CD4-positive, alpha-beta memory T cell (primary cell): Measurements from ENCODE around the gene IGFALS. TPM values are rescaled to one million over a fixed set of nuclear protein-coding genes. Genes with fewer than 3 reads are reported as not detected.
A peak's percentile ranks its signal among the peaks of the same experiment; 100 is the strongest.

ENCODE experiments used
- CTCF ChIA-PET: fragments of 350-600 bp; sonication (Branson Sonifier 250); formaldehyde crosslinking; loops from one replicate; lab custom pipeline; 2021; ENCODE audit warnings: inconsistent platforms; ENCODE audit not compliant: partially characterized antibody; lab: Charles Lee
- POLR2A ChIA-PET: fragments of 350-600 bp; sonication (Branson Sonifier 250); formaldehyde crosslinking; loops from one replicate; lab custom pipeline; 2021; ENCODE audit not compliant: partially characterized antibody; lab: Charles Lee
- DNase-seq, 5 donors: peaks; one replicate each; pipeline versions ENCODE4 v3.0.0 to v3.0.0-alpha.2; 2020 to 2022; ENCODE audit warnings: mixed read lengths in 1 of 5
- H3K27ac ChIP-seq: one replicate; pipeline ENCODE4 v1.7.0; 2013; ENCODE audit warnings: low read depth, low read length
- H3K27me3 ChIP-seq: 2 replicates; pipeline ENCODE4 v1.7.0; 2013; ENCODE audit warnings: mild to moderate bottlenecking, low read length, moderate library complexity; ENCODE audit not compliant: insufficient read depth
- H3K36me3 ChIP-seq: 2 replicates; pipeline ENCODE4 v1.7.0; 2013; ENCODE audit warnings: mild to moderate bottlenecking, low read length, moderate library complexity; ENCODE audit not compliant: insufficient read depth
- H3K4me1 ChIP-seq: 2 replicates; pipeline ENCODE4 v1.7.0; 2013; ENCODE audit warnings: mild to moderate bottlenecking, low read length, moderate library complexity; ENCODE audit not compliant: insufficient read depth
- H3K4me3 ChIP-seq, 2 donors: one replicate each; pipeline ENCODE4 v1.7.0; 2013; ENCODE audit warnings: low read length in 2 of 2, mild to moderate bottlenecking in 1 of 2
- H3K9me3 ChIP-seq, 2 donors: one replicate each; pipeline ENCODE4 v1.7.0; 2013; ENCODE audit warnings: low read length in 2 of 2, control low read depth in 1 of 2; ENCODE audit not compliant: control insufficient read depth in 1 of 2
- H3K27ac Mint-ChIP-seq, 7 donors: one replicate each; pipeline ENCODE4 v1.8.0; 2020 to 2021; ENCODE audit warnings: mixed read lengths in 7 of 7, mild to moderate bottlenecking in 6 of 7, inconsistent platforms in 3 of 7, moderate library complexity in 3 of 7
- H3K27me3 Mint-ChIP-seq, 2 donors: one replicate each; pipeline ENCODE4 v1.8.0; 2020 to 2021; ENCODE audit warnings: mixed read lengths in 2 of 2
- H3K36me3 Mint-ChIP-seq, 2 donors: one replicate each; pipeline ENCODE4 v1.8.0; 2020 to 2021; ENCODE audit warnings: mixed read lengths in 2 of 2, inconsistent platforms in 1 of 2, mild to moderate bottlenecking in 1 of 2
- H3K4me1 Mint-ChIP-seq, 4 donors: one replicate each; pipeline ENCODE4 v1.8.0; 2020 to 2021; ENCODE audit warnings: mixed read lengths in 4 of 4, mild to moderate bottlenecking in 1 of 4
- H3K4me3 Mint-ChIP-seq, 8 donors: one replicate each; pipeline ENCODE4 v1.8.0; 2020 to 2021; ENCODE audit warnings: mixed read lengths in 8 of 8, mild to moderate bottlenecking in 7 of 8, moderate library complexity in 6 of 8, inconsistent platforms in 3 of 8
- H3K9me3 Mint-ChIP-seq, 8 donors: one replicate each; pipeline ENCODE4 v1.8.0; 2020 to 2021; ENCODE audit warnings: mixed read lengths in 8 of 8, mild to moderate bottlenecking in 5 of 8, inconsistent platforms in 3 of 8, moderate library complexity in 1 of 8
- intact Hi-C: fragments of 100-400 bp; cut with micrococcal nuclease; formaldehyde crosslinking; loops from one replicate; pipeline ENCODE4 v1.15.1; 2023
- polyA plus RNA-seq, 2 donors: library from polyadenylated mRNA; unstranded; fragments of 300-500 nt; fragmentation: Illumina TruSeq; gene quantifications; one replicate each; pipeline ENCODE4 v1.2.3, GENCODE V29; 2021
- total RNA-seq, 2 experiments: library from RNA; stranded (reverse); gene quantifications; one replicate each; pipeline ENCODE4 v1.2.3, GENCODE V29; 2021

Gene IGFALS
- total and polyA plus RNA-seq, 4 experiments from 2014 or later = 0.29 to 0.36 TPM; not detected in 2

DNA sequence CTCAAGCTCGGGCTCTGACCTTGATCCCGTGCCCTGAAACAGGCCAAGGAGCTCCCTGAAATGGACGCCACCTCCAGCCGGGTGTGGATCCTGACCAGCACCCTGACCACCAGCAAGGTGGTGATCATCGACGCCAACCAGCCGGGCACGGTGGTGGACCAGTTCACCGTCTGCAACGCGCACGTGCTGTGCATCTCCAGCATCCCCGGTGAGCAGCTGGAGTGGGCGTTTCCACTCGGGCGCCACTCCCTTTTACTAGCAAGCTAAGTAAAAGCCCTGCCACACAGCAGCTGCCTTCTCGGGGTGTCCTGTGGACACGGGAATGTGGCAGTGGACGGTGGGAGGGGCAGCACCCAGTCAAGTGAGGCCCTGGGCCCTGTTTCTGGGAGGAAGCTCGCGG lies 28.5 kb downstream of the IGFALS start:
- H3K4me3 Mint-ChIP-seq = no peak overlapping the region
- Histone ChIP-seq H3K9me3 (no peaks in the 10 kb centered on the region), H3K27me3 (no peaks in the 10 kb centered on the region), H3K4me1 (no peaks in the 10 kb centered on the region), H3K27ac (no peak overlapping the region), H3K36me3 (peaks cover 24% of the 10 kb centered on the region), H3K4me3 (no peak overlapping the region)
- intact Hi-C loops = no loop called here
- CTCF ChIA-PET = interaction anchor here (0.9 to 1.4 kb wide), 3 partner anchors 10 to 41 kb away, joined by 3 read pairs; partner anchors contain the start of genes NUBP2 and SPSB3
- H3K27ac Mint-ChIP-seq = no peak overlapping the region
- no peaks in the 10 kb centered on the region for H3K9me3 Mint-ChIP-seq
- H3K27me3 Mint-ChIP-seq = no peaks in the 10 kb centered on the region
- H3K4me1 Mint-ChIP-seq = peaks cover 0 to 3% (median under 1%) of the 10 kb centered on the region in 4 donors
- POLR2A ChIA-PET = interaction anchor here (11.4 kb wide), 1 partner anchor 15 kb away, joined by 185 read pairs; the partner anchor contains the start of genes NUBP2 and SPSB3
- H3K36me3 Mint-ChIP-seq = peaks cover 8 to 30% of the 10 kb centered on the region in 2 donors
- DNase-seq = no peak

DNA sequence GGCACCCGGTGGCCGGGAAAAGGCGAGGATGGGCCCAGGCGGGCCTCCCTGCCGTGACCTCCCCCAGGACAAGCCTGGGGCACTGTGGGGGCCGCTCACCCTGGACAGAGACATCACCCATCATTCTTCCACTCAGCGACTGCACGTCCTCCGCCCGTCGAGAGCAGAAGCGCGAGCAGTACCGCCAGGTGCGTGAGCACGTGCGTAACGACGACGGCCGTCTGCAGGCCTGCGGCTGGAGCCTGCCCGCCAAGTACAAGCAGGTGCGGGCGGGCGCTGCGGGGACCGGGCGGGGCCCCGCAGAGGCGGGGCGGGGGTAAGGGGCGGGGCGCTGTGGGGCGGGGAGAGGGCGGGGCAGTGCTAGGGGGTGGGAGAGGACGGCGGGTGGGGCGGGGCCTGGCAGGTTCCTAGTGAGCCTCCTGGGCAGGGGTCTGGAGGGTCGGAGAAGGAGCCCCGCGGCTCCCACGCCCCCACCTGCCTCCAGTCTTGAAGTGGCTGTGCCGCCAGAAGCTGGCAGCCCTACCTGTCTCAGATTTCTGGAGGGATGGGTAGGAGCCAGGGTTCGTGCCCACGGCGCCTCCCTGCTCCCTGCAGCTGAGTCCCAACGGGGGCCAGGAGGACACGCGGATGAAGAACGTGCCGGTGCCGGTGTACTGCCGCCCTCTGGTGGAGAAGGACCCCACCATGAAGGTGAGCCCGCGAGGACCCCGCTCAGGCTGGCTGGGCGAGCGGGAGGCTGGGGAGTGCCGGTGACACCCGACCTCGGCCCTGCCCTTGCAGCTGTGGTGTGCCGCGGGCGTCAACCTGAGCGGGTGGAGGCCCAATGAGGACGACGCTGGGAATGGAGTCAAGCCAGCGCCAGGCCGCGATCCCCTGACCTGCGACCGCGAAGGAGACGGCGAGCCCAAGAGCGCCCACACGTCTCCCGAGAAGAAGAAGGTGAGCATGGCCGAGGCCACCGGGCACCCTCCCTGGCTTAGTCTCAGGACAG lies 29.7 kb downstream of the IGFALS start:
- no peaks in the 10 kb centered on the region for H3K4me1 ChIP-seq
- H3K9me3 ChIP-seq = no peaks in the 10 kb centered on the region
- no peak overlapping the region for H3K27ac Mint-ChIP-seq
- no peak for DNase-seq
- ChIA-PET POLR2A (interaction anchor here (0.8 to 11.4 kb wide), 2 partner anchors 9 to 16 kb away, joined by 4 to 185 read pairs; partner anchors contain the start of genes EME2, MRPS34, NUBP2 and SPSB3), CTCF (interaction anchor here (0.9 kb wide), 1 partner anchor 19 kb away, joined by 3 read pairs; the partner anchor contains the start of genes NUBP2 and SPSB3)
- peaks cover 24% of the 10 kb centered on the region for H3K36me3 ChIP-seq
- intact Hi-C loops = no loop called here
- H3K27me3 Mint-ChIP-seq = no peaks in the 10 kb centered on the region
- no peak overlapping the region for H3K4me3 ChIP-seq
- H3K27me3 ChIP-seq = no peaks in the 10 kb centered on the region
- H3K4me1 Mint-ChIP-seq = no peaks in the 10 kb centered on the region
- no peak overlapping the region for H3K27ac ChIP-seq
- no peaks in the 10 kb centered on the region for H3K9me3 Mint-ChIP-seq
- H3K36me3 Mint-ChIP-seq = peaks cover 8 to 30% of the 10 kb centered on the region in 2 donors
- H3K4me3 Mint-ChIP-seq = no peak overlapping the region

DNA sequence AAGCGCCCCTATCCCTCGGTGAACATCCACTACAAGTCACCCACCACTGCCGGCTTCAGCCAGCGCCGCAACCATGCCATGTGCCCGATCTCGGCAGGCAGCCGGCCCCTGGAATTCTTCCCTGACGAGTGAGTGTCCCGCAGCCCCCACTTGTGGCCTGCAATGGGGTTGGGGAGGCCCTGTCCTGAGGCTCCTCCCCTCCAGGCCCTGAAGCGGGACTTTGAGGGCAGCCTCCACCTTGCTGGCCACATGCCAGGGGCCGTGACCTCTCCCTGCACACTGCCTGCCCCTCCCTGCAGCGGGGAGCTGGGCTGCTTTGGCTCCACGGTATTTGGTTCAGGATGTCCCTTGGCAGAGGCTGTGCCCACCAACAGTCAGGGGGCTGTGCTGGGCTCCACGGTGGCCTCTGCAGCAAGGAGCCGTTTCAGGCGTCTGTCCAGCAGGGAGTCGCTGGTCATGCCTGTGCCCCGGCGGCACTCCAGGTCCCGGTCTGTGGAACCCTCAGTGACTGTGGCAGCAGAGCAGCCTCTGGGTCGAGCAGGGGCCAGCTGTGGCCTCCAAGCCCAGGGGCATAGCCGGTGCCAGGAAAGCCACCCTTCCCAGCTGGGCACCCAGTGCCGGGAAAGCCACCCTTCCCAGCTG lies 30.5 kb downstream of the IGFALS start:
- no peak overlapping the region for H3K4me3 ChIP-seq

DNA sequence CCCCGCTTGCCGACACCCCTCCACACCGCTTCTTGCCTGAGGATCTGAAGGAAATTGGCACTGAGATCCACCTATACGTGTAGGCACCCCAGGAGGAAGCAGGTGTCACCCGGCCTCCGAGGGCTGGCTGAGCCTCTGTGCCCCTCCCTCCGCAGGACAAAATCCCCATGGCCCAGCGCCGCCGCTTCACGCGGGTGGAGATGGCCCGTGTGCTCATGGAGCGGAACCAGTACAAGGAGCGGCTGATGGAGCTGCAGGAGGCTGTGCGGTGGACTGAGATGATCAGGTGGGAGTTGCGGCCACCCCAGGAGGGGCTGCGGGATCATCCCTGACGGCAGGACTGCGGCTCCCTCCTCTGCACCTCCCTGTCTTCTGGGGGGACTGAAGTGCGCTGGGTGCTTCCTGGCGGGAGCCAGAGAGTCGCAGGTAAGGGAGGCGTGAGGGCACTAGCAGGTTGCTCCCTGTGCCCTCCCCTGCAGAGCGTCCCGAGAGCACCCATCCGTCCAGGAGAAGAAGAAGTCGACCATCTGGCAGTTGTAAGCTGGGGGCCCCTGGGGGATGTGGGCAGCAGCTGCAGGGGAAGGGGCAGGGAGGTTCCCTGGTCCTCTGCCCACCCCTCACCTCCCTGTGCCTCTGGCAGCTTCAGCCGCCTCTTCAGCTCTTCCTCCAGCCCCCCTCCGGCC lies 31.2 kb downstream of the IGFALS start:
- Mint-ChIP-seq H3K9me3 (no peaks in the 10 kb centered on the region), H3K4me3 (no peak overlapping the region), H3K36me3 (peaks cover 4 to 27% of the 10 kb centered on the region in 2 donors), H3K27ac (peak overlapping the region in 2 of 7 donors; percentile 17 to 38), H3K27me3 (no peaks in the 10 kb centered on the region), H3K4me1 (peaks cover 3 to 4% (median 3%) of the 10 kb centered on the region in 4 donors)
- no peaks in the 10 kb centered on the region for H3K9me3 ChIP-seq
- ChIA-PET CTCF (no interaction called here), POLR2A (interaction anchor here (2.8 kb wide), 1 partner anchor 8 kb away, joined by 11 read pairs; the partner anchor contains the start of gene NME3)
- intact Hi-C loops = no loop called here
- H3K27ac ChIP-seq = no peak overlapping the region
- peaks cover 24% of the 10 kb centered on the region for H3K36me3 ChIP-seq
- no peak for DNase-seq
- no peak overlapping the region for H3K4me3 ChIP-seq
- H3K27me3 ChIP-seq = no peaks in the 10 kb centered on the region
- H3K4me1 ChIP-seq = peaks cover 2% of the 10 kb centered on the region

More for the DNA sequence above, 30.5 kb downstream of the IGFALS start:
- CTCF ChIA-PET = no interaction called here
- Mint-ChIP-seq H3K4me1 (no peaks in the 10 kb centered on the region), H3K4me3 (no peak overlapping the region), H3K9me3 (no peaks in the 10 kb centered on the region), H3K27me3 (no peaks in the 10 kb centered on the region), H3K27ac (peak overlapping the region in 1 of 7 donors; percentile 38), H3K36me3 (peaks cover 6 to 30% of the 10 kb centered on the region in 2 donors)
- no peaks in the 10 kb centered on the region for H3K27me3 ChIP-seq
- no peaks in the 10 kb centered on the region for H3K4me1 ChIP-seq
- intact Hi-C loops = no loop called here
- no peak for DNase-seq
- H3K27ac ChIP-seq = no peak overlapping the region
- H3K9me3 ChIP-seq = no peaks in the 10 kb centered on the region
- H3K36me3 ChIP-seq = peaks cover 24% of the 10 kb centered on the region
- POLR2A ChIA-PET = no interaction called here

DNA sequence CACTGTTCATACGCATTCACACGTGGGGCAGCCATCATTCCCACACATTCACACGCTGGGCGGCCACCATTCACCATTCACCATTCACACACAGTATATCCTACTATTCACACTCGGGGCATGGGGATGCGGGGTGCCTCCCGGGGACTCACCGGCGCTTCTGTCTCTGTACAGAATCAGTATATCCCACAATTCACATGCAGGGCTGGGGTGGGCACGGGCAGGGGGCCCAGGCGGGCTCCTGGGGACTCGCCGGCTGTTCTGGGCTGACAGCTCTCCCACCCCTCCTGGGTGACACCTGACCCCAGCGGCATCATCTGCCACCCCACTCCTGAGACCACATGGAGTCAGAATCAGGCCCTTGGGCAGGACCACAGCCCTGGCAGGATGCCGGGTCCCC lies 31.8 kb downstream of the IGFALS start:
- intact Hi-C loops = no loop called here
- peaks cover 24% of the 10 kb centered on the region for H3K36me3 ChIP-seq
- Mint-ChIP-seq H3K27ac (peak overlapping the region in 2 of 7 donors; percentile 17 to 38), H3K4me3 (no peak overlapping the region), H3K9me3 (no peaks in the 10 kb centered on the region), H3K36me3 (peaks cover 4 to 21% of the 10 kb centered on the region in 2 donors), H3K4me1 (peaks cover 6 to 10% (median 7%) of the 10 kb centered on the region in 4 donors), H3K27me3 (no peaks in the 10 kb centered on the region)
- CTCF ChIA-PET = no interaction called here
- DNase-seq = no peak
- H3K4me1 ChIP-seq = peaks cover 8% of the 10 kb centered on the region
- POLR2A ChIA-PET = interaction anchor here (2.8 kb wide), 1 partner anchor 9 kb away, joined by 11 read pairs; the partner anchor contains the start of gene NME3
- no peak overlapping the region for H3K27ac ChIP-seq
- no peaks in the 10 kb centered on the region for H3K27me3 ChIP-seq
- no peaks in the 10 kb centered on the region for H3K9me3 ChIP-seq
- H3K4me3 ChIP-seq = no peak overlapping the region

DNA sequence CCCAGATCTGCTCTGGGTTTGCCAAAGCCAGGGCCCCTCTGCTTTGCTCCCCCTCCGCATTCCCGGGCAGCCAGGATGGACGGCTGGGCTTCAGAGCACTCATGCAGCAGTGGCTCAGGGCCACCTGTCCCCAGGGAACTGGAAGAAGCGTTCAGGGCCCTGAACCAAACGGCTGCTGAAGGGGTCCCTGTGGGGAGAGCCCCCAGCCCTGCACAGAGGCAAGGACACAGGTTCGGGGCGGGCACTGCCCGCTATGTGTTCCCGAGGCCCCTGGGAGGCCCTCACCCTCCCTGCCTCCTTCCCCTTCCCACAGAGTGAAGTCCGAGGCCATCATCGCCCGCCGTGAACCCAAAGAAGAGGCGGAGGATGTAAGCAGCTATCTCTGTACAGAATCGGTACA lies 32.6 kb downstream of the IGFALS start:
- Histone ChIP-seq H3K4me1 (peaks cover 9% of the 10 kb centered on the region), H3K4me3 (no peak overlapping the region), H3K27ac (no peak overlapping the region), H3K36me3 (peaks cover 24% of the 10 kb centered on the region), H3K27me3 (no peaks in the 10 kb centered on the region), H3K9me3 (no peaks in the 10 kb centered on the region)
- Mint-ChIP-seq H3K9me3 (no peaks in the 10 kb centered on the region), H3K27me3 (no peaks in the 10 kb centered on the region), H3K4me3 (peak overlapping the region in 1 of 8 donors; percentile 18), H3K27ac (peak overlapping the region in 1 of 7 donors; percentile 38), H3K4me1 (peaks cover 8 to 18% (median 10%) of the 10 kb centered on the region in 4 donors), H3K36me3 (peaks cover 4 to 21% of the 10 kb centered on the region in 2 donors)
- no peak for DNase-seq
- intact Hi-C loops = no loop called here
- CTCF ChIA-PET = no interaction called here
- POLR2A ChIA-PET = interaction anchor here (2.8 kb wide), 1 partner anchor 10 kb away, joined by 11 read pairs; the partner anchor contains the start of gene NME3
